HG03066 (cell line): Measurements from ENCODE around the gene RNPC3.
"Not testable (repeated sequence)": the region's sequence is repeated elsewhere in the genome, so short reads cannot be mapped to it uniquely, and the experiment has no call there.

ENCODE experiments used
- ATAC-seq: cut with Tn5 transposase; IDR thresholded peaks from one replicate; pipeline ENCODE4 v1.9.1; 2021; ENCODE audit warnings: low read depth; ENCODE audit not compliant: unreplicated experiment

The RNPC3 gene

GRCh38 chr1:103547840-103548239 lies 22.3 kb downstream of the RNPC3 start:
- ATAC-seq, result no peak

GRCh38 chr1:103560427-103560826 lies 34.9 kb downstream of the RNPC3 start:
- ATAC-seq, result no peak

GRCh38 chr1:103561124-103561523 lies 35.6 kb downstream of the RNPC3 start:
- not testable (repeated sequence) for ATAC-seq

- ATAC-seq, result peak; percentile 84
These were observed 36.3 kb downstream of the RNPC3 start for GRCh38 chr1:103561643-103562395.

GRCh38 chr1:103563056-103563455 lies 37.6 kb downstream of the RNPC3 start:
- no peak for ATAC-seq

GRCh38 chr1:103569493-103569892 lies 44.0 kb downstream of the RNPC3 start:
- ATAC-seq, result no peak

GRCh38 chr1:103571289-103571688 lies 45.8 kb downstream of the RNPC3 start, which contains the start of gene AMY2B:
Gene AMY2B (plus strand): TSS chr1:103571589. CDS start chr1:103571603, 14 bp downstream.
- ATAC-seq, result not testable (repeated sequence)

- no peak for ATAC-seq
These were observed 50.6 kb downstream of the RNPC3 start for GRCh38 chr1:103576065-103576464.

GRCh38 chr1:103576784-103577183 lies 51.3 kb downstream of the RNPC3 start:
- not testable (repeated sequence) for ATAC-seq

GRCh38 chr1:103582464-103582863 lies 57.0 kb downstream of the RNPC3 start:
- no peak for ATAC-seq

- no peak for ATAC-seq
These were observed 58.4 kb downstream of the RNPC3 start for GRCh38 chr1:103583887-103584286.

- no peak for ATAC-seq
These were observed 59.0 kb downstream of the RNPC3 start for GRCh38 chr1:103584537-103584936.

GRCh38 chr1:103602740-103603139 lies 77.2 kb downstream of the RNPC3 start:
- ATAC-seq, result not testable (repeated sequence)
